Measurements from ENCODE around the gene STX12. TPM values are rescaled to one million over a fixed set of nuclear protein-coding genes. Genes with fewer than 3 reads are reported as not detected.
"Not testable (repeated sequence)": the region's sequence is repeated elsewhere in the genome, so short reads cannot be mapped to it uniquely, and the experiment has no call there.

STX12 gene
- total RNA-seq, 1 donor from 2014 or later, result 45.6 TPM

GRCh38 chr1:27776276-27776675 is 3.3 kb downstream of the STX12 start:
- not testable (repeated sequence) for ATAC-seq

- ATAC-seq, result no peak
Measured at GRCh38 chr1:27778056-27778455, 5.0 kb downstream of the STX12 start.

GRCh38 chr1:27779122-27779521 is 6.1 kb downstream of the STX12 start:
- no peak for ATAC-seq

GRCh38 chr1:27782950-27783349 is 9.9 kb downstream of the STX12 start:
- no peak for ATAC-seq

GRCh38 chr1:27784700-27785099 is 11.7 kb downstream of the STX12 start:
- no peak for ATAC-seq

- peak; percentile 71 for ATAC-seq
Measured at GRCh38 chr1:27785781-27786455, 12.9 kb downstream of the STX12 start.

- ATAC-seq, result peak; percentile 47
Measured at GRCh38 chr1:27787895-27788294, 14.9 kb downstream of the STX12 start.

GRCh38 chr1:27789540-27790041 is 16.6 kb downstream of the STX12 start:
- ATAC-seq, result peak; percentile 71

GRCh38 chr1:27790270-27790669 is 17.3 kb downstream of the STX12 start:
- ATAC-seq, result not testable (repeated sequence)

- no peak for ATAC-seq
Measured at GRCh38 chr1:27795601-27796000, 22.6 kb downstream of the STX12 start.

GRCh38 chr1:27804791-27805190 is 31.8 kb downstream of the STX12 start:
- no peak for ATAC-seq

GRCh38 chr1:27806758-27807157 is 33.7 kb downstream of the STX12 start:
- no peak for ATAC-seq

GRCh38 chr1:27807385-27807784 is 34.4 kb downstream of the STX12 start:
- no peak for ATAC-seq

GRCh38 chr1:27808131-27808530 is 35.1 kb downstream of the STX12 start:
- not testable (repeated sequence) for ATAC-seq

GRCh38 chr1:27809883-27810282 is 36.9 kb downstream of the STX12 start:
- ATAC-seq, result no peak

- ATAC-seq, result no peak
Measured at GRCh38 chr1:27811741-27812500, 38.9 kb downstream of the STX12 start.

GRCh38 chr1:27816921-27817630 is 44.1 kb downstream of the STX12 start:
- ATAC-seq, result no peak

- ATAC-seq, result no peak
Measured at GRCh38 chr1:27821761-27822315, 48.8 kb downstream of the STX12 start.

GRCh38 chr1:27823784-27824183 is 50.8 kb downstream of the STX12 start:
- no peak for ATAC-seq

- no peak for ATAC-seq
Measured at GRCh38 chr1:27824411-27824810, 51.4 kb downstream of the STX12 start.

- not testable (repeated sequence) for ATAC-seq
Measured at GRCh38 chr1:27829339-27829960, 56.4 kb downstream of the STX12 start.

Measured in esophagus mucosa (tissue), 1 donor.